ENCODE measurements around the gene DDX24.
A peak's percentile ranks its signal among the peaks of the same experiment; 100 is the strongest.
"Not testable (repeated sequence)": the region's sequence is repeated elsewhere in the genome, so short reads cannot be mapped to it uniquely, and the experiment has no call there.

DDX24 gene

DNA sequence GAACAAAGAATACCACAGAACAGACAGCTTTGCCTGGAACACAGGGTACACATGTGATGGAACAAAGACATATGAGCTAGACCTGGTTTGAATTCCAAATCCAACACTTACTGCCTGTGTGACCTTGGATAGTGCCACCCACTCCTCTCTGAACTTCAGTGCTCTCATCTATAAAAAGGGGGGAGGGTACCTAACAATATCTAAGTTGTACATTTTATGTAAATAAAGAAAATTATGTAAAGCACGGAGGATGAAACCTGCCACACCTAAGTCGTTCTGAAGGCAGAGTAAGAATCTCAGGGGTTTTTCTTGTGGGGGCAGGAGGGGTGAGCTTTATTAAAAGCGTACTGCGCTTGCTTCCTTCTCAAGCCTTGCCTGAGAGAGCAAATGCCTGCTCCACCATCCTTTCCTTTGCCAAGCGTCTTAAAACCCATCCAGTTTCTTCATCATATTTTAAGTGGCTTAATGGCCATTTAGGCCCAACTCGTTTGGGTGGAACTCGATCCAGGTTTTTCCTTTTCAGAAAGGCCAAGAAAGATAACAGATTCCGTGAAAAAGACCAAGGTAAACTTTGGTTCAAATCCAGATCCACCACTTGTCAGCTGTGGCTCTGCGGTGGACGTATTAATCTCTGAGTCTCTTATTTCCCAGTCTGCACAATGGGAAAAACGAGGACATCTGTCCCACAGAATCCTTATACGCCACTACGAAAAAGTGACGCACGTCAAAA lies 946 bp downstream of the DDX24 start:
- DNase-seq (ENCODE audit: low spot score): peak; percentile 15

DNA sequence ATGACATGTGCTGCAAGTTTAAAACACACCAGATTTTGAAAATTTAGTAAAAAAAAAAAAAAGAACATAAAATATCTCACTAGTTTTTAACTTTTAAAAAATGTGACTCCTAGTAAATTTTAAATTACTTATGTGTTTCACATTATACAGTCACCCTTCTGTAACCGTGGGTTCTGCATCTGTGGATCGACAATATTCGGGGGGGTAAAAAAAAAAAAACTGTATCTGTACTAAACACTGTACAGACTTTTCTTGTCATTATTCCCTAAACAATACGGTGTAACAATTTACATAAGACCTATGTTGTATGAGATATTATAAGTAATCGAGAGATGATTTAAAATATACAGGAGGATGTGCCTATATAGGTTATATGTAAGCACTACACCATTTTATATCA lies 3.2 kb downstream of the DDX24 start:
- no peak for DNase-seq (ENCODE audit: low spot score)

DNA sequence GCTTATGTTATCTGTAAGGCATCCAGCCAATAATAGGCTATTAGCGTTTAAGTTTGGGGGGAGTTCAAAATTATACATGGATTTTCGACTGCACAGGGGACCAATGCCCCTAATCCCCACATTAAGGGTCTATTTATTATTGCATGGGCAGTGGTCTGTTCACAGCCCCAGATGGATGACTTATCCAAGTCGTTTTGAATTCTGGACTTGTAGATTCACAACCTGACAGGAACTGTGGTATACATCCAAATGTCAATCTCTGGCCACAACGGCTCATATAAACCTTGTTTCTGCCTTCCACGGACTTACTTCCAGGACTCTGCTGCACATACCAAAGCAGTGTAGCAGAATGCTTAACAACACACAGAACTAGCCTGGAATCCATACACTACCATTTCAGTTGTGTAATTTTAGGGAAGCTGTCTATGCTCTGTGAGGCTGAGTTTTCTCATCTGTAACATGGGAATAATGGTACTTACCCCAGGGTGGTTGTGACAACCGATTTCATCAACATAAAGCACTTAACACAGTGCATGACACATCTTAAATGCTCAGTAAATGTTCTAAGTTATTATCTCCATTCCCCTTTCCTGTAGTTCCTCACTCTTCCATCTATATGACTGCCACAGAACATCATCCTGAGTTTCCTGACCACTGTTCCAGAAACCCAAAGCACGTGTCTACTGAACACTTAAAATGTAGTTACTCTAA lies 3.7 kb downstream of the DDX24 start:
- no peak for DNase-seq (ENCODE audit: low spot score)

DNA sequence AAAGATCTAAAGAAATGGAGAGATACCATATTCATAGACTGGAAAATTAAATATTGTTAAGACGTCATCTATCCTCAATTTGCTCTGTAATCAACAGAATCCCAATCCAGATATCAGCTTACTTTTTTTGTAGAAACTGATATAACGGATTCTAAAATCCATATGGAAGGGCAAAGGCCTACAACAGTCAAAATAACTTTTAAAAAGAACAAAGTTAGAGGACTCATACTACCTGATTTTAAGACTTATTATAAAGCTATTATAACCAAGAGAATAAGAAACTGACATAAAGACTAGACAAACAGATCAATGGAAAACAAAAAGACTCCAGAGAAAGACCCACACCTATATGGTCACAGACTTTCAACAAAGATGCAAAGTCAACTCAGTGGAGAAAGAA lies 6.0 kb downstream of the DDX24 start:
- DNase-seq (ENCODE audit: low spot score): no peak

DNA sequence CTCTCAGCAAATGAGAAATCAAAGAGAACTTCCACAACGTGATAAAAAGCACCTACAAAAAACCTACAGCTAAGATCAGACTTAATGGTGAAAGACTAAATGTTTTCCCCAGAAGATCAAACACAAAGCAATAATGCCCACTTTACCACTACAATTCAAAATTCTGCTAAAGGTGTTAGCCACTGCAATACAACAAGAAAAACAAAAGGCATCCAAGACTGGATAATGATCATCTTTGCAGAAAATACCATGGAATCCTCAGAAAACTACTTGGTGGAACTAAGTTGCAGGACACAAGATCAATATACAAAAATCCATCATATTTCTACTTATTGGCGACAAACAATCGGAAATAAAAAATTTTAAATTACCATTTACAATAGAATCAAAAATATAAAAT lies 6.5 kb downstream of the DDX24 start:
- DNase-seq (ENCODE audit: low spot score): no peak

DNA sequence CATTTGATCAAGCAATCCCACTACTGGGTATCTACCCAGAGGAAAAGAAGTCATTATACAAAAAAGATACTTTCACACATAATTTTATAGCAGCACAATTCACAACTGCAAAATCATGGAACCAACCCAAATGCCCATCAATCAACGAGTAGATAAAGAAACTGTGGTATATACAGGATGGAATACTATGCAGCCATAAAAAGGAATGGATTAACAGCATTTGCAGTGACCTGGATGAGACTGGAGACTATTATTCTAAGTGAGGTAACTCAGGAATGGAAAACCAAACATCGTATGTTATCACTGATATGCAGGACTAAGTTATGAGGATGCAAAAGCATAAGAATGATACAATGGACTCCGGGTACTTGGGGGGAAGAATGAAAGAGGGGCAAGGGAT lies 8.9 kb downstream of the DDX24 start:
- DNase-seq (ENCODE audit: low spot score): not testable (repeated sequence)

DNA sequence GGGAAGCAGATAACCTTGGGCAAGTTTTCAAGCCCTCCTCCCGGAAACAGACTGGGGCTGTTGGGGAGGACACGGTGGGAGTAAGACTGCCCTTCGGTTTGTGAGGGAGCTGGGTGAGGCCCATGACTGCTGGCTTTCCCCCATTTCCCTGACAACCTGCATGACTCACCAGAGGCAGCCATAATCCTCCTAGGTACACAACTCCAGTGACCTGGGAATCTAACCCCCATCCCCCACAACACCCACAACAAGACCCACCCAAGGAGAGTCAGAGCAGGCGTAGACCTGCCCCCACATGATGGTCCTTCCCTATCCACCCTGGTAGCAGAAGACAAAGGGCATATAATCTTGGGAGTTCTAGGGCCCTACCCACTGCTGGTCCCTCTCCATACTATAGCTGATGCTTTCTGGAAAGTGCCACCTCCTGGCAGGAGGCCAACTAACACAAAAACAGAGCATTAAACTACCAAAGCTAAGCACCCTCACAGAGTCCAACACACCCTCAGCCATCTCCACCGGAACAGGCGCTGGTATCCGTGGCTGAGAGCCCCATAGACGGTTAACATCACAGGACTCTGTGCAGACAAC lies 14.8 kb downstream of the DDX24 start:
- DNase-seq (ENCODE audit: low spot score): no peak

DNA sequence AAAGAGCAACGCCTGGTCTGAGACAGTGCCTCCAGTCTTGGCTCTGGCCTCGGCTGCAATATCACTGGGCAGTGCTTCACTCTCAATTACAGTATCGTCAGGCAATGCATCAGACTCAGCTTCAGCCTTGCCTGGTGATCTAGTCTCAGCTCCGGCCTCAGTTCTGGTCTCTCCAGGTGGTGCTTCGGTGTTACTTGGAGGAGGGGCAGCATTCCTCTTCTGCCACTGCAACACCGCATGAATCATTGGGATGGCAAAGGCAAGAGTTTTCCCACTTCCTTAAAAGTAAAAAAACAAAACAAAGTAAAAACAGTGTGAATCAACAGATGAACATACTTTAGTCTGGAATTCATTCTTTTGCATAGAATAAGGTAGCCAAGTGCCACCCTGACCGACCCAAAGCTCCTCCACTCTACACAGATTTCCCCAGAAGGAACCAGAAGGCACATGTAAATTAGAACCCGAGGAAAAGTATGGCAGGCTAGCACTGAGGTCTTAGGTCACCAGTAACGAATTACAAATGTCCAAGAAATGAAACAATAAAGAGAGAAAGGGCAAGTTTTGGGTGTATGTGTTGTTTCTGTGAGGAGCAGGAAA lies 18.6 kb downstream of the DDX24 start:
- DNase-seq (ENCODE audit: low spot score): no peak

DNA sequence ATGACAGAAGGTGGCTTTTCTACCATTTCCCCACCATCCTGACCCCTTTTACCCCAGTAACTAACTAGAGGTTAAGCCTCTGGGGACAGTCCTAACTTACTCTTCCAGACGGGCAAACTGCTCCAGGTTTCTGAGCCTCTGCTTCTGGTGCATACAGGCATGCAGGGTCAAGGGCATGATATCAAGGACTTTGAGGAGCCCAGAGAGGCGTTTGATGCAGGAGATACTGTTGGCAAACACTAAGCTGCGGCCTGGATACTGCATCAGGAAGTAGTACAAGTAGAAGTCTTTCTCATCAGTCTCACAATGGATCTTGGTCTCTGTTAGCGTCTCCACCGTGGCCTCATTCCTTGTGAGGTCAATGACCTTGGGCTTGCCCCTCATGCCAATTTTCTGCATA lies 21.0 kb downstream of the DDX24 start:
- no peak for DNase-seq (ENCODE audit: low spot score)

DNA sequence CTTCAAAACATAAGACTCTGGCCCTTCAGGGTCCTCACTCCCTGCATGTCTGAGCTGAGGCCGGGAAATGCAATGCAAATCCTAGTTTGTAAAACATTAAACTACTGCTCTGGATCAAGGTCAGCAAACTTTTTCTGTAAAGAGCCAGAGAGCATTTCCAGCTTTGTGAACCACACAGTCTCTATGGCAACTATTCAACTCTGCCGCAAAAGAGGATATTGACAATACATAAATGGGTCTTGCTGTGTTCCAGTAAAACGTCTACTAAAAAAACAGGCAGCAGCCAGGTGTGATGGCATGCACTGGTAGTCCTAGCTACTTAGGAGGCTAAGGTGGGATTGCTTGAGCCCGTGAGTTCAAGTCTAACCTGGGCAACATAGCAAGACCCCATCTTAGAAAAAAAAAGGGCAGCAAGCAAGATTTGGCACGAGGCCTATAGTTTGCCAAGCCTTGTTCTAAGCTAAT lies 22.3 kb downstream of the DDX24 start:
- DNase-seq (ENCODE audit: low spot score): no peak

DNA sequence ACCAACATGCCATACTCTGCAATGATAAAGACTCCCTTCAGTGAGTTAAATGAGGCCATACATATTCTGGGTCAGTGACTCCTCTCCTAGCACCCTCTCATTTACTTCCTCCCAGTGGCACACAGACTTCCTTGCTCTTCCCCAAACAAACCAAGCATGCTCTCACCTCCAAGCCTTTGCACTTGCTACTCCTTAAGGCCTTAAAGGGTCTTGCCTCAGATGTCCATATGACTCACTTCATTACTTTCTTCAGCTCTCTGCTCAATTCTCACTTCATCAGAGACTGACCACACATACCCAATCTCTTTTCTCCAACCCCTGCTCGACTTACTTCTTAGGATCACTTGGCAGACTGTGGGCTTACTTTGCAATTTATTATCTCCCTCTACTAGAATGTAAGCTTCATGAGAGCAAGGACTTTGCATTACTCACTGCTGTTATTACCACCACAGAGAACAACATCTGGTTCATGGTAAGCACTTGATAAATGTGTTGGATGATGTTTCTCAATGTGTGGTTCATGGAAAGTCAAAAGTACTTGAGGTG lies 22.8 kb downstream of the DDX24 start:
- DNase-seq (ENCODE audit: low spot score): no peak

DNA sequence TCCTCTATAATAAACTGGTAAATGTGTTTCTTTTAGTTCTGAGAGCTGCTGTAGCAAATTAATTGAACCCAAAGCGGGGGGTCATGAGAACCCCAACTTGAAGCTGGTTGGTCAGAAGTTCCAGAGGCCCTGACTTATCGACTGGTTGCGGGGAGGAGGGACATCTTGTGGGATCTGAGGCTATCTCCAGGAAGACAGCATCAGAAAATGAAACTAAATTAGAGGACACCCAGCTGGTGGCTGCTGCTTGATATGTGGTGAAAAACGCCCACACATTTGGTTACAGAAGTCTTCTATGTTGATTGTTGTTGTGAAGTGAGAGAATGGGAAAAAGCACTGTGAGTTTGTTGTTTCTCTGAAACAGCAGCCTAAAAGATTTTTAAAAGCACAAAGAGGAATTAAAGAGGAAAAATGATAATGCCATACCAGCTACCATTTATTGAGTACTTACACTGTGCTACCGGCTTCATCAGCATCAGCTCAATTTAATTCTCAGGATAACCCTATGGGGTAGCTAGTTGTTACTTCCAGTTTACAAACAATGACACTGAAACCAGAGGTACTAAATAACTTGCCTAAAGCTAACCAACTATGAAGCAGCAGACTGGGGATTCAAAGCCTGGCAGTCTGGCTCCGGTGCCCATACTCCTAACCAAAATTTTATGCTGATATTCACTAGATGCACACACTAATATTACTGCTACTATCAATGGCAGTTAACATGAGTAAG lies 24.3 kb downstream of the DDX24 start:
- DNase-seq (ENCODE audit: low spot score): no peak

DNA sequence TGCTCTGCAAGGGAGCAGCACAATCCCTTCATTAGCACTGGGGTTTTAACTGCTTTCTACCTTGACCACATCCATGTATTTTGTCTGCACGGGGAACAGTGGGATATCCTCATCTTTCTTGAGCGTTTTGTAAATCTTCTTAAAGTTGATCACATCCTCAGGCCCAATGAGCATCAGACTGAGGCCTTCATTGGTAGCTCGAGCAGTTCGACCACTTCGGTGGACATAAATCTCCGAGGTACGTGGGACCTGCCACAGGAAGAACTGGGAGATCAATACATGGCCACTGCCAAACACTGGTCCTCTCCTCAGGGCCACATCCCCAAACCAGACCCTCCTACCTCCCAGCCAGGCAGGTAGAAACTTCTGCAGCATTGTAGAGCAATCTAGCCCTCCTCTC lies 26.1 kb downstream of the DDX24 start:
- DNase-seq (ENCODE audit: low spot score): no peak

DNA sequence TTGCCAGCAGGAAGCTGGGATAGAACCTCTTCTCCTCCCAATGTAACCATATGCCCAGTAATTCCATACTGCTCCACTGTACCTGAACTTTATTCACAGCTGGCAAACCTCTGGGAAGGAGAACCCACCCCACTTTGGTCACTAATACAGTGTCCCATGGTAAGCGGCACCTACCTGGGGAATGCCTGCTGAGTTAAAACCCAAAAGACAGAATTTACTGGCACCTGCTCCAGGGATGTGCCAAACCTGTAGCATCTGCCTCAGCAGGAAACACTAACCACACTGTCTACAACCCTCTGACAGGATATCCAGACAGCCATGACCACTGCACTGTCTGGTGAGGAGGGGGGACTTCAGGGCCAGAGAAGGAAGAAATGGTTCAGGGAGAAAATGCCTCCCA lies 26.6 kb downstream of the DDX24 start:
- no peak for DNase-seq (ENCODE audit: low spot score)

DNA sequence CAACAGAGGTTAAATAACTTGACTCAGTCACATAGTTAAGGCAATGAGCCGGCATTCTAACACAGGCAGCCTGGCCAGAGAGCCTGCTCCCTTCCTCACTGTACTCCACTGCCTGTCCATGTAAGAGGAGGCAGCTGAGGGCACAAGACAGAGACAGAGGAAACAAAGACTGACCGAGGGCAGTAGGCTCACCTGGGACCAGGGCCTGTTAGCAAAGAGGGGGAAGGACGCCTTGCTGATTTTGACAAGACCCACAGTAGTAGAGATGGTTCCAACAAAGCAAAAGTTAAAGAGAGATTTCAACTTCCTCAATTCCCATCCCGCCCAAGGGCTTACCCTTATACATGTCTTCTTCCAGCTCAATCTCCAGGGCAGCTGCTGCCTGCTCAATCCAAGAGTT lies 28.3 kb downstream of the DDX24 start:
- DNase-seq (ENCODE audit: low spot score): no peak

DNA sequence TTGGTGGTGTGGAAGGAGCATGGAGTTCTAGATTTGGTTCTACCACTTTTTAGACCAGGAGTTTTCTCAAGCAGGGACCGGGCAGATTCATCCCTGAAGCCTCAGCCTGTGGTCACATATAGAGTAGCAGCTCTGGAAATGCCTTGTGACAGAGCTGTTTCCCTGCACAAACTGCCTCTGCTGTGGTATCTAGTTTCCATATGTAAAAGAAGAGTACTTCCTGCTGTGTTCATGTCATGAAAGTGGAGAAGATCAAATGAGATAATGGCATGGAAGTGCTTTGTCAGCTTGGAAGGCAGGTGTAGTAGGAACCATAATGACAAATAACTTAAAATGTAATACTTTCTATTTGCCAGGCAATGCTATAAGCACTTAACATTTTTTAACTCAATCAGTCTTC lies 28.8 kb downstream of the DDX24 start:
- no peak for DNase-seq (ENCODE audit: low spot score)

DNA sequence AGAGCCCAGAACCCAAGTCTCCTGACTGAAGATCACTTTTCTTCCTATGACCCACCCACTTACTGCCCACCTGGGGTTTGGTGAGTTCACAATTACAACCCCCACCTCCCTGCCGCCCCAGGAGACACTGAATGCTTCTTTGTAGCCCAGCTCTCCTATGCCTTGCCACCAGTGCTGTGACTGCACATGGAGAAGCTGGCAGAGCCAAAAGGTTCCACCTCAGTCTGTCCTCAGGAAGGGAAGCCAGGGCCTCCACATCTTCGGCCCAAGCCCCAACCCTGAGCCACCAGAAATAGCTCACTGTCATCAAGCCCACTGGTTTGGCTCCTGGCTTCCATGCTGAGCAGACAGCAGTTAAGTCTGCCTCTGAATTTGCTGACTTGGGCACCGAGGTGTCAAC lies 29.2 kb downstream of the DDX24 start:
- DNase-seq (ENCODE audit: low spot score): no peak

DNA sequence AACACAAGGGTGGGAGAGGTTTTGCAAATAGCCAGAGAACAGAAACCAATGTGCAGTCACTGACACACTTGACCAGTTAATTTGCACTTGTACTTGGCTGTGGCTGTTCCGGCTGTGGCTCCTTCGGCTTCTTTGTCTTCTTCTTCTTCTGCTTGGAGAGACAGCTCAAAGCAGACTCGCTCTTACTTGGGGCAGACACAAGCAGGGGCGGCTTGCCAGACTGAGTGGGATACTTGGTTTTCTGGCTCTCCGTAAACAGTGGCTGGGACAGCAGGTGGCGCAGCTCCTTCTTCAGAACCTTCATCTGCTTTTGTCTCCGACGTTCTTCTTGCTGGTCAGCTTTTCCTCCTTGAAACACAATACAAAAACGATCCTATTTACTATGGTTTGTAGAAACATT lies 29.9 kb downstream of the DDX24 start:
- no peak for DNase-seq (ENCODE audit: low spot score)

DNA sequence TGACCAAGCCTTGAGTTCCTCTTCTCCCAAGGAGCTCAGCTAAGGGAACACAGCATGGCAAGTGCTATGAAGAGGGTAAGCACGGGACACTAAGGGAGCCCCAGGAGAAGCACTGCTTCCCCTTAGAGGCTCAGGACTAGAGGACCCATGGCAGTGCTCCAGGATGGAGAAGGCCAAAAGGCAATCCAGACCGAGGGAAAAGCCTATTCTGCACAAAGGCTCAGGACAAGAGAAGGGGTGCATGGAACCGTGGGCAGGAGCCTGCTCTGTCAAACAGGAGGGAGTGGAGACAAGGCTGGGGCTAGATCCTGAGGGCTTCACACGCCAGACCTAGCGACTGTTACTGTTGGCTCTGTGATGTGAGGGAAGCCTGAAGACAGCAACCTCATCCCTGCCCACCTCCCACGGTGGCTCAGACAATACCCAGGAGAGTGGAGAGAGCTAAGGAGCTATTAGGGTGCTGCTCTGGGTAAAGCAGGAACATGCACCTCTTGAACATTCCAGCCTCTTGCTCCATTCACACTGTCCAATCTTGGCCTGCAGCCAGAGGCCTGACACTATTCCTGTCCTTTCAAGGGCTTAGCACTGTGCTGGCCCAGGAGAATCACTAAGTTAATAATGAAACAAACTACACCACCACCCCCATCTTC lies 30.6 kb downstream of the DDX24 start:
- DNase-seq (ENCODE audit: low spot score): no peak

DNA sequence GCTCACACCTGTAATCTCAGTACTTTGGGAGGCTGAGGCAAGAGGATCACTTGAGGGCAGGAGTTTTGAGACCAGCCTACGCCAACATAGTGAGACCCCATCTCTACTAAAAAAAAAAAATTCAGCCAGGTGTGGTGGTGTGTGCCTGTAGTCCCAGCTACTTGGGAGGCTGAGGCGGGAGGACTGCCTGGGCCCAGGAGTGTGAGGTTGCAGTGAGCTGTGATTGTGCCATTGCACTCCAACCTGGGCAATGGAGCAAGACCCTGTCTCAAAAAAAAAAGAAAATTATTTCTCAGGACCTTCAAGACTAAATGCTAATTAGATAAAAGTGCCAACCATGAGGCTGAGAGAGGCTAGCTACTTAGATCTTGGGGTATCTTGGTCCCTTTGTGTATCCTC lies 31.4 kb downstream of the DDX24 start:
- no peak for DNase-seq (ENCODE audit: low spot score)

All from NAMALWA (cell line).